A549 treated with dexamethasone at 1 μM for 4 hours (cell line): ENCODE results near the gene ZFP91. TPM values are rescaled to one million over a fixed set of nuclear protein-coding genes. Genes with fewer than 3 reads are reported as not detected.

Source experiments
- total RNA-seq: library from RNA; stranded (reverse); fragments of 200-300 nt; extraction: Qiagen RNA extraction; gene quantifications from 5 replicates; pipeline ENCODE4 v1.2.3, GENCODE V29; 2022

Gene ZFP91, protein sequence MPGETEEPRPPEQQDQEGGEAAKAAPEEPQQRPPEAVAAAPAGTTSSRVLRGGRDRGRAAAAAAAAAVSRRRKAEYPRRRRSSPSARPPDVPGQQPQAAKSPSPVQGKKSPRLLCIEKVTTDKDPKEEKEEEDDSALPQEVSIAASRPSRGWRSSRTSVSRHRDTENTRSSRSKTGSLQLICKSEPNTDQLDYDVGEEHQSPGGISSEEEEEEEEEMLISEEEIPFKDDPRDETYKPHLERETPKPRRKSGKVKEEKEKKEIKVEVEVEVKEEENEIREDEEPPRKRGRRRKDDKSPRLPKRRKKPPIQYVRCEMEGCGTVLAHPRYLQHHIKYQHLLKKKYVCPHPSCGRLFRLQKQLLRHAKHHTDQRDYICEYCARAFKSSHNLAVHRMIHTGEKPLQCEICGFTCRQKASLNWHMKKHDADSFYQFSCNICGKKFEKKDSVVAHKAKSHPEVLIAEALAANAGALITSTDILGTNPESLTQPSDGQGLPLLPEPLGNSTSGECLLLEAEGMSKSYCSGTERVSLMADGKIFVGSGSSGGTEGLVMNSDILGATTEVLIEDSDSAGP
- total RNA-seq = 36.8 to 49.2 TPM (median 44.1 TPM) in 5 replicates

DNA sequence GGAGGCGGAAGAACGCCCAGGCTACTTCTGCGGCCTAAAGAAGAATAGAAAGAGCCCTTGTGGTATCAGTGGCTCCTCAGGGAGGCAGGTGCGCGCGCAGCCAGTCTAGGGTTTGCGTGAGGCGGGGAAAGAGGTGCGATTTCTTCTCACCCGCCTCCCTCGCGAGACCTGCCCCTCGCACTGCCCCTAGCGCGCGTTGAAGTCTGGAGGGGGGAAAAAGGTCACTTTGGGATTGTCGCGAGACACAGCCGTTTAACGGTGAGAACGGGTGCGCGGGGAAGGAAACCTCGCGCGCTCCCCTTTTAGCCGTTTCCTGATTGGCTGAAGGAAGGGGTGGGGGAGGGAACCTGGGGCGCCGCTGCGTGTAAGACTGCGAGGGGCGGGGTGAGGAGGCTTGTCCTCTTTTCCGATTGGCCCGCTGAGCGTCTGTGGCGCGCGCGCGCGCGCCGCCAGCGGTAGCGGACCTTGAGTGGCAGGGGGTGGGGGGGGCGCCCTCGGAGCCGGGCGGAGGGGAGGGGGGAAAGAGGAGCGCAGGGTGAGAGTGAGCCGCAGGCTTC is at the start of gene ZFP91:
Gene ZFP91, plus strand, starts transcription at position 429 of the 557 bp plus-strand sequence. CDS start 219 bp downstream, outside the sequence.

DNA sequence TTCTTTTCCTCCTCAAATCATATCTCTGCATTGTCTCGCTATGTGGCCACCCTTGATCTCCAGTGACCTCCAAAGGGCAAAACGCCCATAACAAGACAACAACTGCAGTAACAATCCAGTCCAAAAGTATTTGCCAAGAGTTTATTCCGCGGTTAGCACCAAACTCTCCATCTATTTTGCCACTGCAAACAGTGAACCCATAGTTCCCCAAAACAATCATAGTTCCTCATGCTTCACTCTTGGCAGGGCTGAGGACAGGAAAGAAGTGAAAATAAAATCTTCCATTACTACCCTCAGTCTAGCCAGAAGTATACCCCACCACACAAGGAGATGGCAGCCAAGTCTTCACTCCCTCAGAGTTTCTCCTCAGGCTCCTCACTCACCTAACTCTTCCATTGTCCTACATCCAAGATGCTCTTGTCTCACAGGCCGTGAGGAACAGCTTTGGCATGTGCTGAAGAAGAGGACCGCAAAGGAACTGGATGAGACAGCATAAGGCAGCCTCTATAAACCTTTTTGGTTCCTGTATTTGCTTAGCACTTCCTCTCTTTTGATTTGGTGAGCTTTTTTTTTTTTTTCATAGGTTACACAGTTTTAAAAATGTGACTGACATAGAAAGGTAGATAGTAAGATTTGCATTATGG is 3.4 kb upstream of the ZFP91 start, which contains the start of gene LPXN:
Gene LPXN, minus strand, starts transcription at position 480 of the 644 bp plus-strand sequence. Its CDS starts 84 bp downstream, at position 396.

DNA sequence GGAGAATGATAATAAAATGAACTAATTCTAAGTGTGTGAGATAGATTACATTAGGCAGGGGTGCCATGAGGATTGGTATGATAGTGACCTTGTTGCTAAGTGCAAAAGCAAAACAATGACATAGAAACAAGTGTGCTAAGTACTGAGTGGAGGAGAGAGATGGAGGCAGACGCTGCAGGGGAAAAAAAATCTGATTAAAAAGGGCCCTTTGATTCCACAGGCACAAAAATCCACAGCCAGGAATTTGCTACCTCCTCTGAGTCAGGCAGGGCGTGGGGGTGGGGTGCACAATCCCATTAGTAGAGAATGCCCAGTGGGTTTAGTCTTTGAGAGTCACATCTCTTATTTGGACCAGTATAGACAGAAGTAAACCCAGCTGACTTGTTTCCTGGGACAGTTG is 43.5 kb downstream of the ZFP91 start, which contains the start of gene CNTF:
Gene CNTF, plus strand, starts transcription at position 322 of the 400 bp plus-strand sequence. CDS start 88 bp downstream, outside the sequence.

Other genes starting within 250 kb of the ZFP91 start
- not detected in 5 replicates for gene OR5B17, start 220.0 kb upstream of the ZFP91 start, total RNA-seq
- not detected in 5 replicates for gene OR5B3, start 172.2 kb upstream of the ZFP91 start, total RNA-seq
- gene OR5B2, start 150.9 kb upstream of the ZFP91 start, total RNA-seq = not detected in 5 replicates
- gene OR5B12, start 136.8 kb upstream of the ZFP91 start, total RNA-seq = not detected in 5 replicates
- gene OR5B21, start 71.0 kb upstream of the ZFP91 start, total RNA-seq = not detected in 5 replicates
- 2.0 to 2.5 TPM (median 2.2 TPM) in 5 replicates for gene LPXN, start 3.2 kb upstream of the ZFP91 start, total RNA-seq
- gene CNTF, start 43.6 kb downstream of the ZFP91 start, total RNA-seq = 1.2 to 1.7 TPM (median 1.3 TPM) in 5 replicates
- gene GLYAT, start 152.9 kb downstream of the ZFP91 start, total RNA-seq = not detected in 5 replicates